Middle frontal gyrus (tissue), 1 donor: ENCODE results near the gene AMOTL2.

ENCODE experiments used
- DNase-seq: peaks from one replicate; pipeline ENCODE4 v3.0.0-alpha.2; 2015; ENCODE audit warnings: low spot score; ENCODE audit errors: extremely low spot score

Gene AMOTL2

DNA sequence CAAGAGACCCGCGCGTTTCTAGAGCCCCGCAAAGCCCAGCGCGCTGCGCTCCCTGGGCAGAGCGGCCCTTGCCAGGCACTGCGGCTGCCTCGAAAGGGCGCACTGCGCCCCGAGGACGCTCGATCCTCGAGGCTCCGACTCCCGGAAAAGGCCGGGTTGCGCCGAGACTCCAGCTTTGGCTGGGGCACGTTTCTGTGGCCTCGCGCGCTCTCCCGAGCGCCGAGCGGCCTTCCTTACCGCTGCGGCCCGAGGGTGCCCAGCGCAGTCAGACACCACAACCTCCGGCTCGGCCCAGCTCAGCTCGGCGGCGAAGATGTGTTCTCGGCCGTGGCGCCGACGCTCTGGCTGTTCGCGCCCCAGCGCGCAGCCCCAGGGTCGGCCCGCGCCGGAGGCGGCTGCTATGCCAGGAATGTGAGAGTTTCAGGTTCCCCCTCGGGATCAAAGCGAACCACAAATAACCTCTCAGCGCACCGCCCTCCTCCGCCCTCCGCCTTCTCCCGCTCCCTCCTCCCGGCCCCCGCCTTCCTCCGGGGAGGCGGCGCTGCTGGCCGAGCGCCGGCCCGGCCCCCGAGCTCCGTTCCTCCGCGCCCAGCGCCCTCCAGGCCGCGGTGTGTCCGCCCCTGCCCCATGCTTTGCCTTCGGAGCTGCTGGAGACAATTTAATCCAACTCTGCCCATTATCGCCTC is at the start of gene AMOTL2:
Gene AMOTL2, minus strand, starts transcription at position 343 of the 686 bp plus-strand sequence. CDS start 3,014 bp downstream, outside the sequence.
- peak; percentile 40 for DNase-seq

DNA sequence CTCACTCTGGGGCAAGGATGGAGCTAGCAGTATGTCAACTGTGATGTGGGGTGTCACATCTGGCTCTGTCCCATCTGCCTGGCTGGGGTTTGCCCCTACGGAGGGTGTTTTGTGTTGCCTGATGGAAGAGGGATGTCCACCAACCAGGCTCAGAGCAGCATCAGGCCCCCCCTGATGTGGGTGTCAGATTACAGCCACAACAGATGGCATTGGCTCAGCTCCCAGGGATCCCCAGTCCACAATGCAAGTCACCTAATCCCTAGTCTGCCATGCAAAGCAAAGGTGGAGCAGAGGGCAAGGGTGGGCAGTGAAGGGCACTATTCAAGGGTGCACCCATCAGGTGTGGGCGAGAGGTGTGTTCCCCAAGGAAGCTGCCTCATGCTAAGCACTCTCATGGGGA is 48.9 kb upstream of the AMOTL2 start:
- DNase-seq, result no peak

DNA sequence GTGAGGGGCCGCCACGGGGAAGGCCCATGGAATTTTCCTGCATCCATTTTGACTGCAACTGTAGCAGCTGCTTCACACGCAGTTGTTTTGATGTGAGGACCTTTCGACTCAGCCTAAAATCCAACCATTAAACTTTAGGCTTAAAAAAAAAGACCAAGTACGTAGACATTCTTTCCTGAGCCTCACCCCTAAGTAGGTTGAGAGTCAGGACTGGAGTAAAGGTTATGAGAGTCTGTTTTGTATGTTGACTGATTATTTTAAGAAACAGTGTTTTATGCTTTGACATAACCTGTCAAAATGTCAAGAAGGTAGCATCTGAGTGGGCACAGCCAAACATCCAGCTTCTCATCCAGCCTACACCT is 45.7 kb upstream of the AMOTL2 start:
- no peak for DNase-seq

DNA sequence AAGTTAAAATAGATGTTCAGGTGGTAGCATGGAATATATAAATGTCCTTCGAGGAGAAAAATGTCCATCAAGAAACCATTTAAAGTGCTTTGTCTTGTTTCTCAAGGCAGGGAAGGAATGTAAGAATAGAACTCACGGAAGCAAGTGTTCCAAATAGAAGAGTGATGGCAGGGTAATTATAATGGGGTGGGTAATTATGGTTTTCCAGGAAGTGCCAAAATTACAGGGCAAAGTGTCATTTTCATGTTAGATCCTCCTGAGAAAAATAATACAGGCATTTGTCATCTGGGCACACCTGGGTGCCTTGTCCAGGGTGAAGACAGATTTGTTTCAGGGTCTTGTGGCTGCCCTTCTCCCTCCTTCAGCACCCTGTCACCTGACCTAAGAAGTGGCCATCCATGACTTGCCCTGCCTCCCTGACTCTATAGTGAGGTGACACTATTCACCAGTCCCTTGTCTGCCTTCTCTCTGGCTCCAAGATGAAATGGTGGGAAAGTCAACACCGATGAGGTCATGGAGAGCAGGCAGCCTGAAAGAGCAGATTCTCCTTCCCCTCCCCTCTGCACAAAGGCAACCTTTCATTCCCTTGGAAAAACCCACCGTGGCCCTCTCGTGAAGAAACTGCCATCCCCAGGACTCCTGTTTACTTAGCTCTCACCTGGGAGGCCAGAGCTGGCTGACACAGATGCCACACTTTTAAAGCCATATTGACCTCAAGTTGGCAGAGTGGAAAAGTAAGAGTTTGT is 45.1 kb upstream of the AMOTL2 start:
- no peak for DNase-seq

DNA sequence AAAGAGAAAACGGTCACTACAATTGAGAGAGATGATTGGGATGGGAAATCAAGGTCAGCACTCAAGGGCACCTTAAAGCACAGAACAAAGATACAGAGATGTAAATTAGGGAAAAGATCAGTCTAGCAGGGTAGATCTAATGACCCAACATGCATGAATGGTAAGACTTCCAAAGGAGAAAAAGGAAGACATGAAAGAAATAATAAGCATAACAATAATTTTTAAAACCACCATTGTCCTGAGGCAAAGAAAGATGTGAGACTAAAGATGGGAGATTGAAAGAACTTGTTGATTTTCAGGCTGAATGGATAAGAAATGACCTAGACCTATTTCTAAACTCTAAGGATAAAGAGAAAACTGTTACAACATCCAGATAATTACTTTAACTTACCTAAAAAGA is 34.8 kb upstream of the AMOTL2 start:
- no peak for DNase-seq

DNA sequence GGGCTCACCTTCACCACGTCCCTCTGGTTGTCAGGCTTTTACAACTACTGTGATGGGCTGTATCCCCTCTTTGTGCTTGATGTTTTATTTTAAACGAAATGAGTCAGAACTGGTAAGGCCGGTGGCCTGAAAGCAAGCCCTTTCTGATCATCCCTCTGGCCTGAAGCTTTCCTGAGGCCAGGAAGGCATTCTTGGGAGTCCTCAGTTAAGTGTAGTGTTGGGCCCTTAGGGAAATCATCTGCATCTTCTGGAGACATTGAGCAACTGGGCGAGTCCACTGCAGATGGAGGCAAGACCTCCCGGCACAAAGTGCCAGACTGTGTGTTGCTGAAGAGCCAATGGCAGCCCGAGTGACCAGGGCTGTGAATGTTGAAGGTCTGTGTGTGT is 33.0 kb upstream of the AMOTL2 start:
- no peak for DNase-seq

DNA sequence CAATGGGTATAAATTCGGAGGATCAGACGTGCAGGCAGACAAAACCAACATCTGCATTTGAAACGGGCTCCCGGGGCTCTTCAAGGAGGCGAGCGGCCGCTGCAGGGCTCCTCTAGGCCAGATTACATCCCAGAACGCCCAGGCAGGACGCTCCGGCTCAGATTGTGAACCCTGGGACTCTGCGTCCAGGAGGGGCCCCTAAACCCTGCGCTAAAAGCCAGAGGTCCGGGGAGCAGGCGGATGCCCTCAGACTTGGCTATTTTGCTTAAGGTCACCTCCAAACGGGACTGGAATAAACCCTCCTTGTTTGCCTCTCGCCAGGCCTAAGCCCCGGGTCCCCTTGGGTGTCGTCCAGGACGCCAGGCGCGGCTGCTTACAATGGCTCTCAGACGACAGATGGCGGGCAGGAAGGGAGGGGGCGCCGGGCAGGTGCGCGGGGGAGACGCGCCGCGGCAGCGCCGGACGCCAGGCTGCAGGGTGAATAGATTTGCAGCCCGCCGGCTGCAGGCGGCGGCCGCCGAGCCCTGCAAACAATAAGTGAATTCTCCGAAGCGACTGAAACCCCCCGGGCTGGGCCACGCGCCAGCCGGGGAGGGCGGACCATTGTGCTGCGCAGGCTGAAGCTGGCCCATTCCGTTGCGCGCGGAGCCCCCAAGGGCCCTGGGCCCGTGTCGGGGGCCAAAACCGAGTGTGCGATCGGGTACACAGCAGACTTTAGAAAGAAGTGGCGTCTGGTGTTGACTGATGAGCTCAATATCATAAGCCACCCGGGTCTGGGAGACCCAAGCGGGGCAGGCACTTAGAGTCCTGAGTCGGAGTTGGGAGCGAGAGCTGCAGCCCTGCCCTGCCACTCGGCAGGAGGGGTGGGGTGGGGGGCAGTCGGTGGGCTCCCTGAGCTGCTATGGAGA is 32.3 kb upstream of the AMOTL2 start:
- peak; percentile 47 for DNase-seq

DNA sequence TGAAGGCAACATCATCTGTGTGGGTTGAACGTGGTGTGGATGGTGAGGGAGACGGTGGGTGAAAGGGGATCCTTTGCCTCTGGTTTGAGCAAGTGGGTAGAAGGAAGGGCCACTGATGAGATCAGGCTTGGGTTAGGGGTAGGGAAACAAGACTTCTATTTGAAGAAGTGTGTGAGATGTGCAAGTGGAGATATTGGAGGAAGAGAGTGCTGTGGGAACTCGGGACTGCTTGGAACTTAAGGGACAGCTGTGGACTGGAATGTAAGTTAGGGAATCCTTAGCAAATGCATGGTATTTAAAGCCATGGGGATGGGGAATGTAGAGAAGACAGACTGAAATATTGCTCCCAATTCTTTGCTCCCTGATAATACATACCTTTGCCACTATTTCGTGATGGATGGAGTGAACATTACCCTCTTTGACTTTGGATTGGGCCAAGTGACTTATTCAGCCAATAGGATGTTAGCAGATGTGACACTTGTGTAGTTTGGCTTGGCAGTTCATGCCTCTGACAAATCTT is 30.2 kb upstream of the AMOTL2 start:
- no peak for DNase-seq

DNA sequence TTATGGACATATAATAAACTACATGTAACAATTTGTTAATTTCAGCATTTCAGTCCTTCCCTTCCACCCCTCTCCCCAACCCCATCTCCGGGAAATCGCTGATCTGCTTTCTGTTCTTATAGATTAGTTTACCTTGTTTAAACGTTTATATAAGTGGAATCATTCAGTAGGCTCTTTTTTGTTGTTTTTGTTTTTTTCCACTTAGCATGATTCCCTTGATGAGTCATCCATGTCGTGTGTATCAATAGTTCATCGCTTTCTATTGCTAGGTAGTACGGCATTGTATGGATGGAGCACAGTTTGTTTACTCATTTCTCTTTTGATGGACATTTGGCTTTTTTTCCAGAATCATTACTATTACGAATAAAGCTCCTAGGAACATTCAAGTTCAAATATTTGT is 23.5 kb upstream of the AMOTL2 start:
- no peak for DNase-seq

DNA sequence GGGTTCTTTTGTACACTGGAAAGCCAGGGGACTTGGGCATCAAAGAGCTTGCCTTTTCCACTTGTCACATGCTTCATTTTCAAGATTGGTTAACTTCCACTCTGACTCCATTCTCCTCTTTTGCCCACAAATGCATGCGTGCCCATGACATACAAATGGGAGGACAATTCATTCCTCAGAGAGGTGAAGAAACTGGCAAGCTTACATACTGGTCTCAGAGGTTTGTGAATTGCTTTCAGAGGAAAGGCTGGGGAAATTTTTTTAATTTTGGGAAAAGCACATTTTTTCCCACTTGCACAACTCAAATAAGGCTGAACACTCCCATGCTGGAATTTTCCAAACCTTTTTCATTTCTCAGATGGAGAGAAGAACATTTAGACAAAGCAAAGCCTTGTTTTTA is 20.9 kb upstream of the AMOTL2 start:
- no peak for DNase-seq

DNA sequence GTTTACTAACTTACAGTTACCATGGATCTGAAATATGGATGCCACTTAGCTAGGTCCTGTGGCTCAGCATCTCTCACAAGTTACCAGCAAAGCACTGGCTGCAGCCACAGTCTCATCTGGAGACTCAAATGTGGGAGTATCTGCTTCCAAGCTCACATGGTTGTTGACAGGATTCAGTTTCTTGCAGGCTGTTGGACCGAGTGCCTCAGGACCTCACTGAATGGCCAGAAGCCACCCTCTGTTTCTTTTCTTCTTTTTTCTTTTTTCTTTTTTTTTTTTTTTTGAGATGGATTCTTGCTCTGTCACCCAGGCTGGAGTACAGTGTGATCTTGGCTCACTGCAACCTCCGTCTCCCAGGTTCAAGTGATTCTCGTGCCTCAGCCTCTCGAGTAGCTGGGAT is 20.1 kb upstream of the AMOTL2 start:
- DNase-seq, result no peak

DNA sequence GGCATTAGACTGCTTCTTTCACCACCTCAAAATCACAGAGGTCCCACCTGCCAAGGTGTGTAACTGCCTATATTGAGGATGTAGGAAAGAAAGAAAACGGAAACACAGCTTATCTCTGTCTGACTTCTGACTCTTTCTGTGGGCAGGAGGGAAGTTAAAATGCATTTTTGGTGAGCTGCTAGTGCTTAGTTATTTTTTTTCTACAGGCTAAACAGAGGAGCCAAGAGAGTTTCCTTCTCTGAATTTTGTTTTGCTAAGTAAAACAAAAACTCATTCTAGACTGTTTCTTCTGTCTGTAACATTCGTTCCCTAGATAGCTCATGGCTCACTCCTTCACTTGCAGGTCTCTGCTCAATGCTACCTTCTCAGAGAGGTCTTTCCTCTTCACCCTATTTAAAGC is 18.8 kb upstream of the AMOTL2 start:
- no peak for DNase-seq

DNA sequence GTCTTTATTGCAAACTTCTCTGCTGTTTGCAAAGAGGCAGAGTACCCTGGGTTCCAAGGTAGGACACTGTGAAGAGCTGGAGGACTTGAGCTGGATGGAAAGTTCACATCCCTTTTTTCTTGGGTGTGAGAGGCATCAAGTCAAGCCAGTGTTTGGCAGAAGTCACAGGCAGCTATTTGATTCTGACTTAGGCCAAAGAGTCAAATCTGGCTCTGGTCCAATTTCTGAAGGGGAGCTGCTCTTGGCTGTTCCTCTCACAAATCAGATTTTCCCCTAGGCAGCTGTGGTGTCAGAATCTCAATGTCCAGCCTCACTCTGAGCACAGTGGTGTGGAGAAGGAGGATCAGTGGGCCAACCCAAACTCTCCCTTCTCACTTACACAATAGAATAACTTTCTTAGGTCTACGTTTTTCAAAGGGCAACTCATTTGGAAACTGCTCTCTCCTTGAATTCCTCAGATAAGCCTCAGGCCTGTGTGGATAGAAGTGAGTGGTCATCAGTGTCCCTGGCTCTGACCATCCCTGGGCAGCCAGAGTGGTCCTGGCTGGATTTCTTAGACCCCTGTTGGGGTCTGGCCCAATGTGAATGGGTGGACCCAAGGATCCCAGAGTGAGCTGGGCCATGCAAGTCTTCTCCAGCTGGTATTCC is 18.2 kb upstream of the AMOTL2 start:
- no peak for DNase-seq

DNA sequence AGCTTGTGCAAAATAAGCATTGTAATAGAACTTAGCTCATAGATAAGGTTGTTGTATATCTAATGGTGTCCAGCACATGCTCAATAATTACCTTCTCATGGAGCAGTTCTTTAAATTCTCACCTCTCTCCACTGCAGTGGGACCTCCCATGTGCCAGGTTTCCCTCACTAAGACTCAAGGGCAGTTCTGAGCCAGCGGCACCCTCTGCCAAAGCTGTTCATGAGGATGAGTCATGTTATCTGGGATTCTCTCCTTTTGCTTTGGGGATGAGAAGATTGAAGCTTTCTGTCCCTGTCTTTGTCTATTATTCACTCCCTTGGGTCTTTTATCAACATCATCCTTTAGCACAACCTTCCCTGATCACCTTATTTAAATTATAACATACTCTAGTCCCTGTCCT is 15.6 kb upstream of the AMOTL2 start:
- DNase-seq, result no peak

DNA sequence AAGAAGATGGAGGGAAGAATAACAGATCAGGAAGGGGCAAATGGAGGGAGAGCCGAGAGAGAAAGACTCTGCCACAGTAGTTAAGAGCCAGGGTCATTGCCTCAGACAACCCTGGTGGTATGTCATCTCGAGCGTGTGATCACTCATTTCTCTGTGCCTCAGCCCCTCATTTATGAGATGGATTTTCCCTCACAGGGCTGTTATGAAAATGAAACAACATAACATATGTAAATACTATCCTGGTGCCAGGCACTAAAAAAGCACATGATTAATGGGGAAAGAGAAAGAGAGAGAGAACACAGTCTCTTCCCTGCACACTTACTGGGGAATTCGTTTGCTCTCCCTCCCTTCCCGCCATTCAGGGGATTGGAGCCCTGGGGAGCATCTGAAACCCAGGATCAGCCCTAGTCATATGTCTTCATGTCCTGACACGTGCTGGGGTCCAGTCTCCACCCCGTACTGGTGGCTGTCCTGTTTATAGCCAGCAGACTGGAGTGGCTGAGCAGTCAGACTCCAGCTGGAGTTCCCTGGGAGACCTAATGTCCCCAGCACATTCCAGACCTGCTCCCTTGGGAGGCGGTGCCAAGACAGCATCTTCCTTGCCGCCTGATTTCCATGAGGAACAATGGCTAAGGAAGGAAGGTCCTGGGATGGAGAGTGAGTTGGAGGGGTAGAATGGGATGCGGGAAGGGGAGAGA is 14.7 kb upstream of the AMOTL2 start:
- DNase-seq, result no peak

DNA sequence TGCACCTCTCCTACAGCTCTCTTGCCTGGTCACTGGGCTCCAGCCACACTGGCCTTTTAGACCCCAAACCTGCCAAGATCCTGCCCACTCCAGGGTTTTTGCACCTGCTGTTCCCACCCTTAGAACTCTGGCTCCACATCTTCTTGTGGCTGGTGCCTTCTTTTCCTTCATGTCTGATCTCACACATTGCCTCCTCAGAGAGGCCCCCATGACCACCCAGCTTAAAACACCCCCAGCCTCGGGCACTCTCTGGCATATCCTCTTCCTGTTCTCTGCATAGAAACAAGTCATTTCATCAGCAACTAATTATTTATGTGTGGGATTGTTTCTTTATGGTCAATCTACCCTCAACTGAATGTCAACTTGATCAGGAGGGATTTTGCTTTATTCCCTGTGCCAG is 14.0 kb upstream of the AMOTL2 start:
- no peak for DNase-seq

DNA sequence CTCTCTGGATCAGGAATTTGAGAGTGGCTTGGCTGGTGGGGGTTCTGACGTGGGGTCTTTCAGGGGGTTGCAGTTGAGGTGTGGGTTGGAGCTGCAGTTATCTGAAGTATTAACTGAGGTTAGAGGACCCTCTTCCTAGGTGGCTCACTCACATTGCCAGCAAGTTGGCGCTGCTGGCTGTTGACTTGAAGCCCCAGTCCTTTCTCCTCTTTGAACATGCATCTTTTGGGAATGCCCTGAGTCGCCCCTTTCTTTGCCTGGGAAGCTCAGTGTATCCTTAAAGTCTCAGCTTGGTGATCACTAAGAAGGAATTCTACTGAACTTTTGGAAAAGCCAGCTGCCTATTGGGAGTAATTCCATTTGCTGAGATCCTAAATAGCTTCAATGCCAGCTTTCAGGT is 13.0 kb upstream of the AMOTL2 start:
- DNase-seq, result no peak

DNA sequence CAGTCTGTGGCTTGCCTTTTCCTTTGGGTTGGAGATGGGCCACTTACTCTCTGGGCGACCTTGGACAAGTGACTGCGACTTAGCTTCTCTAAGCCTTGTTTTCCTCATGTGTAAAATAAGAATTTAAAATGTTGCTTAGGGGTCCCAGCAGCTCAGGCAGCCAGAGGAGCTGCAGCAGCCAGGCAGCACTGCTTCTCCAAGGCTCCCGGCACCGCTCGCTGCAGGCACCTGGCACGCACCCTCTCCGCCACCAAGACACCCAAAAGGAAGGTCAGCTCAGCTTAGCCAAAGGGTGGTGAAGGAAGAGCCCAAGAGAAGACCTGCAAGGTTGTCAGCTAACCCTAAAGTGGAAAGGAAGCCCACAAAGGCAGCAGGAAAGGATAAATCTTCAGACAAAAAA is 10.7 kb upstream of the AMOTL2 start:
- DNase-seq, result no peak

DNA sequence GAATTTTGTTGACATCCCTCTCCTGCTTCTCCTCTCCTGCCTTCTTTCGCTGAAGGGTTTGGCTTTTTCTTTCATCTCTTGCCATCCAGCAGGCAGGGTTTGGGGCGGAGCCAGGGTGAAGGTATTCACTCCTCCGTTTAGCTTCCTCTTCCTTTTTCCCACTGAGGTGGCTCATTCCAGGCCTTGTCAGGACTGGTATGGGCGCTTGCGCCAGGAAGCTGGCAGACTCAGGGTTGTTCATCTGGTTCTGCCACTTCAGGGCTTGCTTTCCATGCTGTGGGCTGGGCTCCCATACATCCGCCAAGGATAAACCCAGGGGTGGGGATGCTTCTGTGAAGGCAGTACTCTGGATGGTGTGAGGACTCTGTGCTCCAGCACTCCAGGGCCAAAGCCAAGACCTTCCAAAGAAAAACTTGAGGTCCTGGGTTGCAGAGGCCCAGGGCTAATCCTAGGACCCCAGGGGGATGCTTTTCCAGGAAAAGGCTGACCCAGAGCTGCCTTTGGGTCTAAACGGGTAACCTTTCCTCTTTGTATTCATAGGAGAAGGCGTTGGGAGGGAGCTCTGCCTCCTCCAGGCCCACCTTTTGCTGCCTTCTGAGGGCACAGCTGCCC is 7.7 kb upstream of the AMOTL2 start:
- DNase-seq, result no peak

DNA sequence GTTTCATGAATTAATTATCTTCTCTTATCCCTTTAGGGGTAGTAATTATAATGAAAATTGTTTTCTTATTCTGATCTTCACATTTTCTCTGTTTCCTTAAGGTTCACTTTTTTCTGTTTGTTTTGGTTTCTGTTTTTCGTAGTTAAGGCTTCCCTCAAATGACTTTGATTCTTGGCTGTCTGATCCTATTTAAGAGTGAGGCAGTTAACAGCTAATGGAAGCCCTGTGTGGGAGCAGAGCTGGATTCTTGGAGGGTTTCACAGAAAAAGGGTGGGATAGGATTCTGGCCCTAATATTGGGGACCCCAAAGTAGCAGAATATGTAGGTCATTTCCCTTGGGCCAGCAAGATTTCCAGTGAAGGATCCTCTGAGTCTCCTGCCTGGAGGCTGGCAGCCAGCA is 6.8 kb upstream of the AMOTL2 start:
- DNase-seq, result no peak
